GM12801 (cell line): Measurements from ENCODE around the gene DPH6.

Experiments
- CTCF ChIP-seq: IDR thresholded peaks from one replicate; pipeline ENCODE4 v1.5.1; 2011; ENCODE audit warnings: control low read depth; ENCODE audit not compliant: insufficient read length; ENCODE audit errors: extremely low read depth

The DPH6 gene

GRCh38 chr15:35436422-35436821, 109.5 kb downstream of the DPH6 start:
- TF ChIP-seq CTCF: no peak

GRCh38 chr15:35431281-35431680, 114.7 kb downstream of the DPH6 start:
- no peak for TF ChIP-seq CTCF

GRCh38 chr15:35430301-35430700, 115.7 kb downstream of the DPH6 start:
- TF ChIP-seq CTCF: no peak

GRCh38 chr15:35427496-35427895, 118.5 kb downstream of the DPH6 start:
- TF ChIP-seq CTCF: no peak

- no peak for TF ChIP-seq CTCF
These were observed 118.9 kb downstream of the DPH6 start for GRCh38 chr15:35427091-35427490.

GRCh38 chr15:35410775-35411174, 135.2 kb downstream of the DPH6 start:
- TF ChIP-seq CTCF: no peak

GRCh38 chr15:35399901-35400300, 146.1 kb downstream of the DPH6 start:
- no peak for TF ChIP-seq CTCF

- no peak for TF ChIP-seq CTCF
These were observed 148.9 kb downstream of the DPH6 start for GRCh38 chr15:35397027-35397426.
